IgD-negative memory B cell (primary cell): Measurements from ENCODE around the gene SLC9B2. TPM values are rescaled to one million over a fixed set of nuclear protein-coding genes. Genes with fewer than 3 reads are reported as not detected.
A peak's percentile ranks its signal among the peaks of the same experiment; 100 is the strongest.

Source experiments
- H3K27ac Mint-ChIP-seq, 3 donors: one replicate each; pipeline ENCODE4 v1.8.0; 2020 to 2022; ENCODE audit warnings: mild to moderate bottlenecking in 3 of 3, mixed read lengths in 3 of 3, moderate library complexity in 1 of 3
- H3K27me3 Mint-ChIP-seq: one replicate; pipeline ENCODE4 v1.8.0; 2021; ENCODE audit warnings: mixed read lengths
- H3K36me3 Mint-ChIP-seq: one replicate; pipeline ENCODE4 v1.8.0; 2020; ENCODE audit warnings: mild to moderate bottlenecking, mixed read lengths
- H3K4me1 Mint-ChIP-seq, 3 donors: one replicate each; pipeline ENCODE4 v1.8.0; 2020 to 2022; ENCODE audit warnings: mixed read lengths in 3 of 3, mild to moderate bottlenecking in 1 of 3
- H3K4me3 Mint-ChIP-seq, 4 donors: one replicate each; pipeline ENCODE4 v1.8.0; 2020 to 2022; ENCODE audit warnings: mild to moderate bottlenecking in 4 of 4, mixed read lengths in 4 of 4, moderate library complexity in 3 of 4
- H3K9me3 Mint-ChIP-seq, 3 donors: one replicate each; pipeline ENCODE4 v1.8.0; 2020 to 2021; ENCODE audit warnings: mixed read lengths in 3 of 3, mild to moderate bottlenecking in 1 of 3
- polyA plus RNA-seq: library from polyadenylated mRNA; unstranded; fragments of 300-500 nt; fragmentation: Illumina TruSeq; gene quantifications from one replicate; pipeline ENCODE4 v1.2.3, GENCODE V29; 2021

Gene SLC9B2, protein sequence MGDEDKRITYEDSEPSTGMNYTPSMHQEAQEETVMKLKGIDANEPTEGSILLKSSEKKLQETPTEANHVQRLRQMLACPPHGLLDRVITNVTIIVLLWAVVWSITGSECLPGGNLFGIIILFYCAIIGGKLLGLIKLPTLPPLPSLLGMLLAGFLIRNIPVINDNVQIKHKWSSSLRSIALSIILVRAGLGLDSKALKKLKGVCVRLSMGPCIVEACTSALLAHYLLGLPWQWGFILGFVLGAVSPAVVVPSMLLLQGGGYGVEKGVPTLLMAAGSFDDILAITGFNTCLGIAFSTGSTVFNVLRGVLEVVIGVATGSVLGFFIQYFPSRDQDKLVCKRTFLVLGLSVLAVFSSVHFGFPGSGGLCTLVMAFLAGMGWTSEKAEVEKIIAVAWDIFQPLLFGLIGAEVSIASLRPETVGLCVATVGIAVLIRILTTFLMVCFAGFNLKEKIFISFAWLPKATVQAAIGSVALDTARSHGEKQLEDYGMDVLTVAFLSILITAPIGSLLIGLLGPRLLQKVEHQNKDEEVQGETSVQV
- 21.4 TPM for polyA plus RNA-seq

DNA sequence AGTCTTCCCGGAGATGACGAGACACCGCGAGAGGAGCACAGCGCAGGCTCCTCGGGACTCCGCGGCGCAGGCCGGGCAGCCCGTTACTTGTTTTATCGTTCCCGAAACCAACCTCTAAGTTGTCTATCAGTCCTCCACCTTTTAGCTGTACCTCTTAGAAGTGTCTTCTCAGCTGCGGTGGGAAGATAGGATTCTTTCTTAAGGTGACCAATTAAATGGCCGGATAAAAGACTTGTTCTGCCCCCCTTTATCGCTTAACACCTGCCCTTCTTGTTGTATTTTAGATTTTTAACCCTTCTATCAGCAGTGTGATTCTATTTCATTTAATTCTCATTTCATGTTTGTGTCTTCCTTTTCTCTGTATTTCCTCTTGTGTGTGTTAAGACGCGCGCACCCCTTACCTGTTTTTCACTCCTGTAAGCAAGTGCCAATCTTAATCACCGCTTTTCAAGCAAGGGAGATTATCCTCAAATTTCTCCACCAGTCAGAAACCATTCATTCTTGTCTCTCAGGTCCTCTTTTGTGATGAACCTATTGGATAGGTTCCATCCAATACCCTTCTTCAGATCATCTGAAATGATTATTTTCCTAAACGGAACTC, at the start of gene SLC9B2:
Gene SLC9B2 (minus strand): TSS at position 15 of the 601 bp plus-strand sequence. CDS start 9,211 bp downstream, outside the sequence.
- H3K4me1 Mint-ChIP-seq = peaks cover 36 to 38% (median 36%) of the 10 kb centered on the region in 3 donors
- H3K27ac Mint-ChIP-seq = peak within 1 kb of the TSS; percentile 91 to 99 (median 99)
- no peaks in the 10 kb centered on the region for H3K27me3 Mint-ChIP-seq
- H3K9me3 Mint-ChIP-seq = no peaks in the 10 kb centered on the region
- H3K36me3 Mint-ChIP-seq = peaks cover 3% of the 10 kb centered on the region
- H3K4me3 Mint-ChIP-seq = peak within 1 kb of the TSS; percentile 92 to 99 (median 96)

DNA sequence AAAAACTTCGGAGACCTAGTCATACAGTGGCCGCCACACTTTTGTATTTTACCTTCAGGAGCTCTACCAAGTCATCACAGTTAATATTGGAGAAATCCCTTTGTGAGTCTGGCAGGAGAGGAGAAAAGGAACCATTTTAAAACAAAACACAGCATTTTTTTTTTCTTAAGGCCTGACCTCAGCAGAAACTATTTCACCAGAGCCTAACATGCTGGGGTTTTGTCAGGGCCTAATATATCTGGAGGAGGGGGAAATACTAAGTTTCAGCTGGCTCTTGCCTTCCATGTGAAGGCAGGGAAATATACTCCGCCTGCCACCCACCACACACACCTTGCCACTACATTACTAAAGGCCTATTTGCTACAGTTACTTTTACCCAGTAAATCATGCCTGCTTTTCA, 49.6 kb upstream of the SLC9B2 start:
- peaks cover 3 to 14% (median 6%) of the 10 kb centered on the region in 3 donors for H3K9me3 Mint-ChIP-seq
- H3K27me3 Mint-ChIP-seq = no peaks in the 10 kb centered on the region
- no peaks in the 10 kb centered on the region for H3K4me1 Mint-ChIP-seq
- H3K4me3 Mint-ChIP-seq = no peak overlapping the region
- peaks cover 6% of the 10 kb centered on the region for H3K36me3 Mint-ChIP-seq
- H3K27ac Mint-ChIP-seq = no peak overlapping the region

DNA sequence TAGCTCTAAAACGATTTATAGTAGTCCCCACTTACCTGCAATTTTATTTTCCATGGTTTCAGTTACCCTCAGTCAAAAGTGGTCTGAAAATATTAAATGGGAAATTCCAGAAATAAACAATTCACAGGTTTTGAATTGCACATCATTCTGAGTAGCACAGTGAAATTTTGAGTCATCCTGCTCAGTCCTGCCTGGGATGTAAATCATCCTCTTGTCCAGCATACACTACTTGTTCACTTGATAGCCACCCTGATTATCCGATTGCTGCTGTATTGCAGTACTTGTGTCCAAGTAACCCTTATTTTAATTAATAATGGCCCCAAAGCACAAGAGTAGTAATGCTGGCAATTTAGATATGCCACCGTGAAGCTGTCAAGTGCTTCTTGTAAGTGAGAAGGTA, 46.6 kb upstream of the SLC9B2 start:
- Mint-ChIP-seq H3K4me1 (no peaks in the 10 kb centered on the region), H3K4me3 (no peak overlapping the region), H3K27me3 (no peaks in the 10 kb centered on the region), H3K9me3 (peaks cover 0 to 7% (median 2%) of the 10 kb centered on the region in 3 donors), H3K27ac (no peak overlapping the region), H3K36me3 (peaks cover 6% of the 10 kb centered on the region)

DNA sequence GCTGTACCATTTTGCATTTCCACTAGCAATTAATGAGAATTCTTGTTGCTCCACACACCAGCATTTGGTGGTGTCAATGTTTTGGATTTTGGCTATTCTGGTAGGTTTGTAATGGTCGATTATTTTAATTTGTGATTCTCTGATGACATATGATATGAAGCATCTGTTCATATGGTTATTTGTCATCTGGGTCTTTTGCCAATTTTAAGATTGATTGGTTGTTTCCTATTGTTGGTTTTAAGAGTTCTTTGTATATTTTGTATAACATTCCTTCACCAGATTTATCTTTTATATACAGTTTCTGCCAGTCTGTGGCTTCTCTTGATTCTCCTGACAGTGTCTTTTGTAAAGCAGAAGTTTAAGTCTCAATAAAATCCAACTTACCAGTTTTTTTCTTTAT, 41.6 kb upstream of the SLC9B2 start:
- Mint-ChIP-seq H3K4me1 (no peaks in the 10 kb centered on the region), H3K36me3 (no peaks in the 10 kb centered on the region), H3K4me3 (no peak overlapping the region), H3K27me3 (no peaks in the 10 kb centered on the region), H3K9me3 (no peaks in the 10 kb centered on the region), H3K27ac (no peak overlapping the region)

DNA sequence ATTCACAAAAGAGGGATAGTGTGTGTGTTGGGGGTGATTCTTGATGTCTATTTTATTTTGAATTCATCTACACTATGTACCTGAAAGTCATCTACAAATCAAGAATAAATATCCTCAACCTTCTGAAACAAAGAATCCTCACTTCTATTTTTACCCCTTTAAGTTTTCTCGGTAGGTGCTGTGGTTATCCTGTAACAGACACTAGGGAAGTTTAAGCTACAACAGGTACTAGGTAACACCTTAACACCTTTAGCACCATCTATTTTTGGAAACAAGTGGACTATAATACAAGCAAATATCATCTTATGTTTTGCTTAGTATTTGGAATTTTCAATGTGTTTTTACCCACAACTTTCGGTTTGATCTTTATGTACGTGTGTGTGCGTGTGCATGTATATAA, 35.0 kb upstream of the SLC9B2 start:
- Mint-ChIP-seq H3K36me3 (no peaks in the 10 kb centered on the region), H3K27ac (no peak overlapping the region), H3K4me1 (no peaks in the 10 kb centered on the region), H3K9me3 (no peaks in the 10 kb centered on the region), H3K27me3 (no peaks in the 10 kb centered on the region), H3K4me3 (no peak overlapping the region)

DNA sequence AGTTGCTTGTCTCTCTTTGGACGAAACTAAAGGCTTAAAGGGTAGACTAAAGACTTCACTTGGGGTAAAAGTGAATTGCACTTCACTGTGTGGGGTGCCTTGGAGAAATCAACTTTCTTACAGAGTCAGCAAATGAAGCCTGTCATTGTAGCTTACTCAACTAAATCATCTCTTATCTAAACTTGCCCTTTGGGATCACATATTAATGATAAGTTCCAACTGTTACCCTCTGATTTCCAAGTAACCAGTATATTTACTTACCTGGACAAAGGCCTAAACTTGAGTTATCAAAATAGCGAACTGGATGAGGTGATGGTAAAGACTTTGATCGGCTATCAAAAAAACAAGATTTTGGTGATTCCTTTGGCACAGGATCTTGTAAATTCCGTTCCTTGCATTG, 32.0 kb upstream of the SLC9B2 start:
- Mint-ChIP-seq H3K9me3 (no peaks in the 10 kb centered on the region), H3K36me3 (no peaks in the 10 kb centered on the region), H3K4me3 (no peak overlapping the region), H3K27me3 (no peaks in the 10 kb centered on the region), H3K4me1 (no peaks in the 10 kb centered on the region), H3K27ac (no peak overlapping the region)

DNA sequence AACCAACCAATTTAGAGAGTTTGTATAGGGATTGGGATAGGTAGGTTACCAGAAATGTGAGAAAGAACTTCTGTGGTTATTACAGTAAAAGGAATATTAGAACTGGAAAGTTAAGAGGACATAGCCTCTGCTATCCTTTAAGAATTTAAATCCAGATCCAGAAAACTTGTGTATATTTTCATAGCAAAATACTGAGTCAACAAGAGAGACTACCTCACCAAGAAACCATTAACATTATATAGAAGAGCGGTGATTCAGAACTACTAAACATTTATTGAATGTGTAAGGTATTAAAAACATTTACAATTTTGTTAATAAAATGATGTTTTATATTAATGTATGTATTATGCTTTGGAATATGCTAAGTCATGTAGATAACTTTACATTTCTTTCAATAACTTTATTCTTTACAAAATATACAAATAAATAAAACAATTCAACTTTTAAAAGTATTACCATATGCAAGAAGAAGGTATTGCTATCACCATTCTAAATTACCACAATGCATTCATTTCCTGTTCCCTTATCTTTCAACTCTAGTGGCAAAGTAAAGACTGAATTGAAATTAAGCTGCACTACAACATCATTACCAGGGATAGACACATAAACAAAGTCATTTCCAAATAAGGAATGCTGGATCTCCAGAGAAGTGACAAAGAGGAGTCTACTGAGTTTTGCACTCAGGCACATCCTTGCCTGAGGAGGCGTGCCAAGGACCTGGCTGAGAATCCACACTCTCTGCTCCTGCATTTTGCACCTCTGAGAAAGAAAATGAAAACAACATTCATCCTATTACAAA, 29.2 kb upstream of the SLC9B2 start:
- H3K27me3 Mint-ChIP-seq = no peaks in the 10 kb centered on the region
- H3K4me3 Mint-ChIP-seq = no peak overlapping the region
- no peak overlapping the region for H3K27ac Mint-ChIP-seq
- no peaks in the 10 kb centered on the region for H3K36me3 Mint-ChIP-seq
- no peaks in the 10 kb centered on the region for H3K9me3 Mint-ChIP-seq
- no peaks in the 10 kb centered on the region for H3K4me1 Mint-ChIP-seq

DNA sequence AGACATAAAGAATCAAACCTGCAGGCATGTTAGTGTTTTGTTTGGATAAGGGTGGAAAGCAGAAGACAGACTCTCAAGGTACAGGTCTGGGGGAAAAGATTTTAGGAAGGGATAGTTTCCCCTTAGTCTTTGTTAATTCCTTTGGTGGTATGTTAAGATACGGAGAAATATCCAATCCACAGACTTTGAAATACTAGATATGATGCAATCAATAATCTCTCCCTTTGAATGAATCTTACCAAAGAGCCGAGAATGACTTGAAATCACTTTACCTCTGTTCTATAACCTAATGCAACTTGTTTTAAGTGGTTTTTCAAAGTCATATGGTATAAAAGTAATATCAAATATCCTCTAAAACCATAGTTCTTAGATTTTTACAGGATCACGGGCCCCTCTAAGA, 28.3 kb upstream of the SLC9B2 start:
- Mint-ChIP-seq H3K9me3 (no peaks in the 10 kb centered on the region), H3K27ac (no peak overlapping the region), H3K4me1 (peaks cover 0 to under 1% (median under 1%) of the 10 kb centered on the region in 3 donors), H3K27me3 (no peaks in the 10 kb centered on the region), H3K36me3 (no peaks in the 10 kb centered on the region), H3K4me3 (no peak overlapping the region)

DNA sequence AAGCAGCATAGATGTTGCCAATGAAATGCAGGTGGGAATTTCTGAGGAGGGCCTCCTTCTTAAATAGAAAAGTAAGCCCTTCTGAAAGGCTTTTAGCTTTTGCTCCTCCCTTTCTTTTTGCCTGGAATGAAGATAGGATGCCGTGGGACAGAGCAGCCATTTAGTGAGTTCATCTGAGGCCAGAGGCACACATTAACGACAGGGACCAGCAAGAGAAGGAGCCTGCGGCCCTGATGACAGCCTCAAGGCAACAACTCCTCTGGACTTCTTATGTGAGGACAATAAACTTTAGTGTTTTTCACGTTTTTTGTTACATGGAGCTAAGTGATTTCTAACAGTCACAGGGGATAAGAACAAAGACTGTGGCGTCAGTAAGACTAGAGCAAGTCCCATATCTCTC, 24.1 kb upstream of the SLC9B2 start:
- no peak overlapping the region for H3K4me3 Mint-ChIP-seq

DNA sequence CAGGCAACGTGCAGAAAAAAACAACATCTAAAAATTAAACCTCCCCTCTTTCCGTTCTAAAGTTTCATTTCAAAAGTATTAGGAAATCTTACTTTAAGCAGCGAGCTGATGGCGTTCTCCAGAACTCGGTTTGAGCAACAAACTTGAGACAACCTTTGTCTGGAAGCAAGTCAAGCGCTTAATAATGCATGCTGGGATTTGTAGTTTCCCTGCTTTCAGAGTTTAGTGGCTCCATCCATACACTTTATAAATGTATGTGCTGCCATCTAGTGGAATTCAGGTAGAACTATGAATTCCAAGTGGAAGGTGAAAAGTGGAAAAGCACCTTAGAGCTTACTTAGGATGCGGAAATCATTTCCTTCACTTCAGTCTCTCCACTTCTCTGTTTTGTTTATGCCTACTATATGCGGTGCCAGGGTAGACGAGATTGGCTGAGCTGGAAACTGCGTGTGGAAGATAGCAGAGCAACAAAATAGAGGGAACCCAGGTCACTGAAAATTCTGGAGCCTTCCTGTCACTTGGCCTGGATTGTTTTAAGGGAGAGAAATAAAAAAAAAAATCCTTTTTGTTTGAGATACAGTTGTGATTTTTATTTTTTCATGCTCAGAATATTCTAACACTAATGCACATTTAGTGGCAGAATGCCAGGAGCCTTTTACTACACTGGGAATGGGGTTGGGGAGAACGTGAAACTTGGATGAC, 23.3 kb upstream of the SLC9B2 start, which contains the start of gene BDH2:
Gene BDH2 (minus strand): TSS at position 144 of the 702 bp plus-strand sequence. CDS start 3,580 bp downstream, outside the sequence.
- H3K27ac Mint-ChIP-seq = peak within 1 kb of the TSS; percentile 10 to 94 (median 74)
- peak within 1 kb of the TSS; percentile 76 to 97 (median 90) for H3K4me3 Mint-ChIP-seq
- peaks cover 4% of the 10 kb centered on the region for H3K36me3 Mint-ChIP-seq
- H3K9me3 Mint-ChIP-seq = no peaks in the 10 kb centered on the region
- H3K27me3 Mint-ChIP-seq = no peaks in the 10 kb centered on the region
- H3K4me1 Mint-ChIP-seq = peaks cover 5 to 14% (median 9%) of the 10 kb centered on the region in 3 donors

More for the DNA sequence above, 24.1 kb upstream of the SLC9B2 start:
- no peaks in the 10 kb centered on the region for H3K9me3 Mint-ChIP-seq
- no peaks in the 10 kb centered on the region for H3K27me3 Mint-ChIP-seq
- H3K4me1 Mint-ChIP-seq = peaks cover 5 to 14% (median 9%) of the 10 kb centered on the region in 3 donors
- peaks cover 4% of the 10 kb centered on the region for H3K36me3 Mint-ChIP-seq
- no peak overlapping the region for H3K27ac Mint-ChIP-seq

DNA sequence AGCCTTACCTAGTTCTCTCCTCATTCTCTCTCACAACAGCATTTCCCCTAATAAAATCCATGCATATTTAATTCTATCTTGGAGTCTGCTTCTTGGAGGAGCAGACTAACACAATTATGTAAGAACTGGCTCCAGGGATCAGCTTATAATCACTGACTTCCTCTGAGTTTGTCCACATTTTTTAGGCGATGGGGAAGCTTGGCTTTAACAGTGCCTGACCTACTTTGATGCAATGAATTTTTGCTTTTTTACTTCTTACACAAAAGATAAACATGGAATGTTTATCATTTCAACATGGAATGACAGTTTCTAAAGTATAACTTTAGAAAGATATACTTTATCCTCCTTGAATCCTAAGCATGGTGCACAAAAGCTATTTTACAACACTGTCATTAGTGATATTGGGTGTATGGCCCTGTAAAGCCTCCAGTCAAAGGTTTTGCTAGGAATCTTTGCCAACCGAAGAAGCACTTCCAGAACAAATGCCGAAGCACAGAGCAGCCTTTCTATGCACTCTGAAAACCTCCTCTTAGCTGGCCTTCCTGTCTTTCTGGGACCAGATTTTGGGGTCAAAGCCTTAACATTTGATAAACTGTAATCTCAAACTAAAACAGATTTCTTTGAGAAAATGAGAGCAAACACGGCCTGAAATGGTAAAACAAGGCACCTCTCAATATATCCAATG, 22.3 kb upstream of the SLC9B2 start:
- Mint-ChIP-seq H3K36me3 (peaks cover 4% of the 10 kb centered on the region), H3K27ac (peak overlapping the region in 1 of 3 donors; percentile 94), H3K9me3 (no peaks in the 10 kb centered on the region), H3K4me1 (peaks cover 5 to 14% (median 9%) of the 10 kb centered on the region in 3 donors), H3K4me3 (peak overlapping the region; percentile 12 to 97 (median 81)), H3K27me3 (no peaks in the 10 kb centered on the region)

DNA sequence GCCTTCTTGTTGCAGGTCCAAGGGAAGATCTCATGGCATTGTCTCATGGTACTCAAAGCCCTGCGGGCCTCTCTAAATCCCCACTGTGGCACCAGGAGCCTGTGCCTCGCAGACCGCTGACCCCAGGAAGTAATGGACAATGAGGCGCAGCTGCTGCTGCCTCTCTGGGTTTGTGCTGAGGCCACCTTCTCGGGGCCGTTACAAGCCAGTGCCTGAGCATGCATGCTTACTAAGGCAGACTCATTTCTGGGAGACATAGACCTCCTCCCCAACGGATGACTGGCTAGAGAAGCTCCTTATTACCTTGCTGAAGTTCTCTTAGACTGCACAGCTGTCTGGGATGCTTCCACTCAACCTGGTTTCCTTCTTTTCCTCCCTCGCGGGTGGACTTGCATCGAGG, 21.8 kb upstream of the SLC9B2 start:
- peaks cover 4% of the 10 kb centered on the region for H3K36me3 Mint-ChIP-seq
- H3K4me1 Mint-ChIP-seq = peaks cover 5 to 14% (median 9%) of the 10 kb centered on the region in 3 donors
- H3K27ac Mint-ChIP-seq = no peak overlapping the region
- peak overlapping the region in 1 of 4 donors; percentile 10 for H3K4me3 Mint-ChIP-seq
- no peaks in the 10 kb centered on the region for H3K9me3 Mint-ChIP-seq
- no peaks in the 10 kb centered on the region for H3K27me3 Mint-ChIP-seq

DNA sequence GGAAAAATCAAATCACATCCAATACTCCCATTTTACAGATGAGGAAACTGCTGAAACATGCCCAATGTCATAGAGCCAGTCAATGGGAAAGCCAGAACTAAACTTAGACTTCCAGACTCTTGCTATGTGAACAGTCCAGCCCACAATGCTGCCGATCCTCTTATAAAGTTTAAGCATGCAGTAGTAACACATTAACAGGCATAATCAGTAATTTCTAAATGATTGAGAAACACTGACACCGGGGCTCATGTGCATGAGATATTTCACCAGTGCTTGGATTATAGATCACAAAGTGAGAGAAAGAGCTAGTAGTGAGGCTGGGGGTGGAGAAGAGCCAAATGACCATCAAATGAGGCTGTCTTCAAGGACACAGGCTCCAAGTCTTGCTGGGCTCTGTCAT, 20.6 kb upstream of the SLC9B2 start:
- H3K4me1 Mint-ChIP-seq = peaks cover 11 to 19% (median 15%) of the 10 kb centered on the region in 3 donors
- no peaks in the 10 kb centered on the region for H3K9me3 Mint-ChIP-seq
- no peak overlapping the region for H3K27ac Mint-ChIP-seq
- peaks cover 4% of the 10 kb centered on the region for H3K36me3 Mint-ChIP-seq
- no peaks in the 10 kb centered on the region for H3K27me3 Mint-ChIP-seq
- H3K4me3 Mint-ChIP-seq = no peak overlapping the region

DNA sequence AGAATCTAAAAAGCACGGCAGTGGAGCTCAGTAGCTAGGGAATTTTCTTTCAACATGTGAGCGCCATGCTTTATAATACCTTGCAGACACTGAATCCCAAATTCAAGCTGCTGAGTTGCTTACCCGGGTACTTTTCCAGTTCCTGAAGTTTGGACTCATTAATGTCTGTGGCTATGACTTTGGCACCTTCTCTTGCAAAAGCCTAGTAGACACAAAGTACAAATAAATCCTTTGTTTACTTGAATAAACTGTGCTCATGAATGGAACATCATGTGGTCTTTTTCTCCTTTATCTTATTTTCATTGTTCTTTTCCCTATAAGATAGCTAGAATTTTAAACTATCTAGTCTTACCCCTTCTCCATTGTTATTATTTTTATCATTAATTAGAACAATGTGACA, 18.5 kb upstream of the SLC9B2 start:
- Mint-ChIP-seq H3K36me3 (peaks cover 4% of the 10 kb centered on the region), H3K27me3 (no peaks in the 10 kb centered on the region), H3K27ac (no peak overlapping the region), H3K9me3 (no peaks in the 10 kb centered on the region), H3K4me3 (no peak overlapping the region), H3K4me1 (peaks cover 11 to 28% (median 19%) of the 10 kb centered on the region in 3 donors)
